HEK293 (cell line): ENCODE results near the gene SLC26A11.

Source experiments
- CTCF ChIA-PET: fragments of 350-600 bp; formaldehyde crosslinking; extraction: SDS; loops from one replicate; lab custom pipeline; 2021; ENCODE audit warnings: antibody characterized with exemption; lab: Yijun Ruan, JAX
- POLR2A ChIA-PET: fragments of 300-600 bp; formaldehyde crosslinking; extraction: SDS; loops from one replicate; lab custom pipeline; 2020; ENCODE audit warnings: antibody characterized with exemption, inconsistent platforms; lab: Yijun Ruan, JAX
- H3K27ac ChIP-seq: fragments of 200-500 bp; sonication (Bioruptor generic); 2 replicates; pipeline ENCODE4 v1.5.1; 2014; ENCODE audit warnings: low read depth, low read length, control low read depth, inconsistent platforms; ENCODE audit errors: extremely low read depth
- H3K36me3 ChIP-seq, 2 experiments: fragments of 200-500 bp in 1 of 2; sonication (Bioruptor generic) in 1 of 2; 1 replicate in 1 of 2; 2 replicates in 1 of 2; pipeline ENCODE4 v1.5.1; 2014 to 2017; ENCODE audit warnings: inconsistent platforms in 2 of 2, low read length in 2 of 2; ENCODE audit not compliant: control insufficient read depth in 2 of 2, insufficient read depth in 1 of 2
- H3K4me1 ChIP-seq: fragments of 200-500 bp; sonication (Bioruptor generic); 2 replicates; pipeline ENCODE4 v1.5.1; 2014; ENCODE audit warnings: mild to moderate bottlenecking, low read length, inconsistent platforms; ENCODE audit not compliant: control insufficient read depth, insufficient read depth
- H3K4me3 ChIP-seq: 2 replicates; pipeline ENCODE4 v1.5.1; 2011; ENCODE audit warnings: low read depth, mild to moderate bottlenecking, control low read depth, low read length, moderate library complexity
- H3K9me3 ChIP-seq: fragments of 200-500 bp; sonication (Bioruptor generic); 2 replicates; pipeline ENCODE4 v1.5.1; 2014; ENCODE audit warnings: low read depth, low read length, inconsistent platforms; ENCODE audit not compliant: control insufficient read depth, insufficient read depth
- GLI4 ChIP-seq: fragments of 450-650 bp; formaldehyde crosslinking; IDR thresholded peaks from 2 replicates; pipeline ENCODE4 v1.5.1; 2016; ENCODE audit warnings: missing biosample characterization, missing genetic modification characterization
- HOXC10 ChIP-seq: sonication (generic); formaldehyde crosslinking; IDR thresholded peaks from 2 replicates; pipeline ENCODE4 v1.8.1; 2023; ENCODE audit warnings: mild to moderate bottlenecking, missing genetic modification reagents
- REPIN1 ChIP-seq: fragments of 450-650 bp; formaldehyde crosslinking; IDR thresholded peaks from 2 replicates; pipeline ENCODE4 v1.5.1; 2017; ENCODE audit warnings: missing biosample characterization, missing genetic modification characterization, low read depth
- SALL2 ChIP-seq: fragments of 450-650 bp; formaldehyde crosslinking; IDR thresholded peaks from 2 replicates; pipeline ENCODE4 v1.5.0; 2017; ENCODE audit warnings: missing biosample characterization, mild to moderate bottlenecking, missing genetic modification characterization, borderline replicate concordance
- SP3 ChIP-seq: fragments of 450-650 bp; formaldehyde crosslinking; IDR thresholded peaks from 2 replicates; pipeline ENCODE4 v1.5.1; 2016; ENCODE audit warnings: missing biosample characterization, missing genetic modification characterization
- YY1 ChIP-seq: fragments of 450-650 bp; formaldehyde crosslinking; IDR thresholded peaks from 2 replicates; pipeline ENCODE4 v1.5.1; 2018; ENCODE audit warnings: missing biosample characterization, missing genetic modification characterization
- ZBTB1 ChIP-seq: fragments of 450-650 bp; formaldehyde crosslinking; IDR thresholded peaks from 2 replicates; pipeline ENCODE4 v1.5.1; 2016; ENCODE audit warnings: missing biosample characterization, missing genetic modification characterization
- ZFHX2 ChIP-seq: fragments of 450-650 bp; formaldehyde crosslinking; conservative IDR thresholded peaks from 2 replicates; pipeline ENCODE4 v1.5.1; 2016; ENCODE audit warnings: missing biosample characterization, missing genetic modification characterization
- ZFP3 ChIP-seq: fragments of 450-650 bp; formaldehyde crosslinking; IDR thresholded peaks from 2 replicates; pipeline ENCODE4 v1.5.1; 2016; ENCODE audit warnings: low read depth, missing biosample characterization, missing genetic modification characterization
- ZNF10 ChIP-seq: fragments of 450-650 bp; formaldehyde crosslinking; IDR thresholded peaks from 2 replicates; pipeline ENCODE4 v1.5.1; 2017; ENCODE audit warnings: missing biosample characterization, missing genetic modification characterization
- ZNF18 ChIP-seq: fragments of 450-650 bp; formaldehyde crosslinking; IDR thresholded peaks from 2 replicates; pipeline ENCODE4 v1.5.1; 2016; ENCODE audit warnings: missing biosample characterization, missing genetic modification characterization
- ZNF184 ChIP-seq: fragments of 450-650 bp; IDR thresholded peaks from 2 replicates; pipeline ENCODE4 v1.5.1; 2018; ENCODE audit warnings: missing biosample characterization, mild to moderate bottlenecking, missing genetic modification characterization
- ZNF19 ChIP-seq: fragments of 450-650 bp; formaldehyde crosslinking; IDR thresholded peaks from 2 replicates; pipeline ENCODE4; 2016; ENCODE audit warnings: missing biosample characterization, missing genetic modification characterization, low read depth
- ZNF24 ChIP-seq: fragments of 450-650 bp; formaldehyde crosslinking; IDR thresholded peaks from 2 replicates; pipeline ENCODE4 v1.5.1; 2016; ENCODE audit warnings: missing biosample characterization, missing genetic modification characterization
- ZNF266 ChIP-seq: fragments of 450-650 bp; formaldehyde crosslinking; IDR thresholded peaks from 2 replicates; pipeline ENCODE4 v1.5.1; 2016; ENCODE audit warnings: missing biosample characterization, missing genetic modification characterization, low read depth
- ZNF302 ChIP-seq: fragments of 450-650 bp; formaldehyde crosslinking; IDR thresholded peaks from 2 replicates; pipeline ENCODE4 v1.5.1; 2016; ENCODE audit warnings: missing biosample characterization, missing genetic modification characterization, low read depth
- ZNF48 ChIP-seq: fragments of 450-650 bp; formaldehyde crosslinking; IDR thresholded peaks from 2 replicates; pipeline ENCODE4 v1.5.1; 2016; ENCODE audit warnings: missing biosample characterization, missing genetic modification characterization
- ZNF518A ChIP-seq: fragments of 450-650 bp; formaldehyde crosslinking; conservative IDR thresholded peaks from 2 replicates; pipeline ENCODE4 v1.5.1; 2016; ENCODE audit warnings: low read depth, missing biosample characterization, missing genetic modification characterization
- ZNF600 ChIP-seq: fragments of 450-650 bp; formaldehyde crosslinking; IDR thresholded peaks from 2 replicates; pipeline ENCODE4 v1.5.1; 2016; ENCODE audit warnings: missing biosample characterization, missing genetic modification characterization
- ZNF626 ChIP-seq: fragments of 450-650 bp; sonication (Bioruptor Pico); formaldehyde crosslinking; IDR thresholded peaks from 2 replicates; pipeline ENCODE4 v1.5.1; 2018; ENCODE audit warnings: missing biosample characterization, missing genetic modification characterization, inconsistent platforms
- ZNF654 ChIP-seq: fragments of 450-650 bp; formaldehyde crosslinking; IDR thresholded peaks from 2 replicates; pipeline ENCODE4 v1.5.1; 2016; ENCODE audit warnings: low read depth, missing biosample characterization, missing genetic modification characterization
- ZNF664 ChIP-seq: fragments of 450-650 bp; formaldehyde crosslinking; IDR thresholded peaks from 2 replicates; pipeline ENCODE4 v1.5.1; 2016; ENCODE audit warnings: missing biosample characterization, missing genetic modification characterization
- ZNF830 ChIP-seq: fragments of 450-650 bp; IDR thresholded peaks from 2 replicates; pipeline ENCODE4 v1.5.0; 2018; ENCODE audit warnings: missing biosample characterization, missing genetic modification characterization, low read depth, mild to moderate bottlenecking, moderate library complexity
- ZNF837 ChIP-seq: fragments of 450-650 bp; formaldehyde crosslinking; IDR thresholded peaks from 2 replicates; pipeline ENCODE4 v1.5.1; 2016; ENCODE audit warnings: missing biosample characterization, missing genetic modification characterization
- ZSCAN5A ChIP-seq: fragments of 450-650 bp; formaldehyde crosslinking; IDR thresholded peaks from 2 replicates; pipeline ENCODE4 v1.5.1; 2016; ENCODE audit warnings: missing biosample characterization, missing genetic modification characterization
- TF ChIP-seq, protein P1 (sequence below): fragments of 450-650 bp; formaldehyde crosslinking; IDR thresholded peaks from 2 replicates; pipeline ENCODE4 v1.5.1; 2016; ENCODE audit warnings: missing biosample characterization, missing genetic modification characterization

SLC26A11 gene

GRCh38 chr17:80181431-80181830, 38.8 kb upstream of the SLC26A11 start:
- Histone ChIP-seq H3K27ac (no peak overlapping the region), H3K4me1 (no peaks in the 10 kb centered on the region), H3K9me3 (no peaks in the 10 kb centered on the region), H3K36me3 (no peaks in the 10 kb centered on the region), H3K4me3 (no peak overlapping the region)
- TF ChIP-seq ZNF837 (tag by site-specific recombination): no peak
- no peak for TF ChIP-seq ZNF518A (tag by site-specific recombination)
- TF ChIP-seq ZFP3 (tag by site-specific recombination): no peak
- no peak for TF ChIP-seq HOXC10 (CRISPR knock-in tag)
- TF ChIP-seq ZNF48 (tag by site-specific recombination): no peak
- no peak for TF ChIP-seq ZNF184 (tag by site-specific recombination)
- no peak for TF ChIP-seq ZNF10 (tag by site-specific recombination)
- TF ChIP-seq ZNF266 (tag by site-specific recombination): no peak
- TF ChIP-seq GLI4: no peak
- TF ChIP-seq ZNF626 (tag by site-specific recombination): no peak
- TF ChIP-seq ZBTB1: no peak
- TF ChIP-seq ZNF654 (tag by site-specific recombination): no peak
- no peak for TF ChIP-seq REPIN1 (tag by site-specific recombination)
- no peak for TF ChIP-seq SALL2 (tag by site-specific recombination)
- ChIA-PET POLR2A (no interaction called here), CTCF (interaction anchor here (0.5 to 0.9 kb wide), 3 partner anchors 10 to 173 kb away, joined by 3 to 4 read pairs (median 3); no protein-coding TSS in a partner anchor)

DNA sequence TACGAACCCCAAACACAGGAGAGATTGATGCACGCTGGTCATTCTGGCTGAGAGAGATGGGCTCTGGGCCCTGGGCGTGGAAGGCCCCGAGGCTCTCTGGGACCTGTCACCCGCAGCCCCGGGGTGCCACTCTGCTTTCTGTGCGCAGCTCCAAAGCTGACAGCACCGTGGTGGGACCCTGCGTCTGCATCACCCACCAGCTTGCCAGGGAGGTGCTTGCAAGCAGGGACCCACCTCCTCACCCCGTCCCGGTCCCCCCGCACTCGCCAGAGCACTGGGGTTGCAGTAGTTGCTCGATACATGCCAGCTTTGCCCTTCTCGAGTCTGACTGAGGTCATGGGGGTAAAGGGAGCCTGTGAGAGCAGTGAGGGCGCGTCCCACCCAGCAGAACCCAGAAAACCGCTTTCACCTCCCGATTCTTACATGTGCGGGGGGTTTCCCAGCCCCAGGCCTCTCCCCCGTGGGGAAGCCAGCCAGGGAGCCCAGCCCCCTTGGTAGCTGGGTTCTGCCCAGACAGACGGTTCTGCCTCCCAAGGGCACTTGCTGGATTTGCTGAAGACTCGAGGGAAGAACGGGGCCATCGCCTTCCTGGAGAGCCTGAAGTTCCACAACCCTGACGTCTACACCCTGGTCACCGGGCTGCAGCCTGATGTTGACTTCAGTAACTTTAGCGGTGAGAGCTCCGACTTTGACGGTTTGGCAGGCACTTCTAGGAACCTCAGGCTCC, 37.9 kb upstream of the SLC26A11 start:
- H3K36me3 ChIP-seq: no peaks in the 10 kb centered on the region
- H3K4me3 ChIP-seq: no peak overlapping the region
- H3K9me3 ChIP-seq: no peaks in the 10 kb centered on the region
- H3K4me1 ChIP-seq: no peaks in the 10 kb centered on the region
- H3K27ac ChIP-seq: no peak overlapping the region
- ChIA-PET CTCF (interaction anchor here (0.5 to 0.9 kb wide), 3 partner anchors 11 to 718 kb away, joined by 3 to 4 read pairs (median 3); no protein-coding TSS in a partner anchor), POLR2A (interaction anchor here (0.6 kb wide), 1 partner anchor 36 kb away, joined by 3 read pairs; no protein-coding TSS in a partner anchor)
- TF ChIP-seq ZSCAN5A (tag by site-specific recombination): no peak
- no peak for TF ChIP-seq ZFHX2 (tag by site-specific recombination)
- TF ChIP-seq ZNF302 (tag by site-specific recombination): no peak
- TF ChIP-seq ZNF600 (tag by site-specific recombination): no peak
- TF ChIP-seq SP3 (tag by site-specific recombination): no peak
- TF ChIP-seq ZNF664 (tag by site-specific recombination): no peak
- TF ChIP-seq YY1 (tag by site-specific recombination): no peak
- TF ChIP-seq, protein P1, sequence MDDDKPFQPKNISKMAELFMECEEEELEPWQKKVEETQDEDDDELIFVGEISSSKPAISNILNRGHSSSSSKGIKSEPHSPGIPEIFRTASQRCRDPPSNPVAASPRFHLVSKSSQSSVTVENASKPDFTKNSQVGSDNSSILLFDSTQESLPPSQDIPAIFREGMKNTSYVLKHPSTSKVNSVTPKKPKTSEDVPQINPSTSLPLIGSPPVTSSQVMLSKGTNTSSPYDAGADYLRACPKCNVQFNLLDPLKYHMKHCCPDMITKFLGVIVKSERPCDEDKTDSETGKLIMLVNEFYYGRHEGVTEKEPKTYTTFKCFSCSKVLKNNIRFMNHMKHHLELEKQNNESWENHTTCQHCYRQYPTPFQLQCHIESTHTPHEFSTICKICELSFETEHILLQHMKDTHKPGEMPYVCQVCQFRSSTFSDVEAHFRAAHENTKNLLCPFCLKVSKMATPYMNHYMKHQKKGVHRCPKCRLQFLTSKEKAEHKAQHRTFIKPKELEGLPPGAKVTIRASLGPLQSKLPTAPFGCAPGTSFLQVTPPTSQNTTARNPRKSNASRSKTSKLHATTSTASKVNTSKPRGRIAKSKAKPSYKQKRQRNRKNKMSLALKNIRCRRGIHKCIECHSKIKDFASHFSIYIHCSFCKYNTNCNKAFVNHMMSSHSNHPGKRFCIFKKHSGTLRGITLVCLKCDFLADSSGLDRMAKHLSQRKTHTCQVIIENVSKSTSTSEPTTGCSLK: no peak
- TF ChIP-seq ZNF18 (tag by site-specific recombination): no peak
- TF ChIP-seq ZNF19 (tag by site-specific recombination): no peak
- TF ChIP-seq ZNF830 (tag by site-specific recombination): no peak
- no peak for TF ChIP-seq ZNF24 (tag by site-specific recombination)
